Measurements from ENCODE around the gene ACAN. TPM values are rescaled to one million over a fixed set of nuclear protein-coding genes. Genes with fewer than 3 reads are reported as not detected.

The ACAN gene
- total RNA-seq, 1 donor from 2014 or later = 176 TPM

DNA sequence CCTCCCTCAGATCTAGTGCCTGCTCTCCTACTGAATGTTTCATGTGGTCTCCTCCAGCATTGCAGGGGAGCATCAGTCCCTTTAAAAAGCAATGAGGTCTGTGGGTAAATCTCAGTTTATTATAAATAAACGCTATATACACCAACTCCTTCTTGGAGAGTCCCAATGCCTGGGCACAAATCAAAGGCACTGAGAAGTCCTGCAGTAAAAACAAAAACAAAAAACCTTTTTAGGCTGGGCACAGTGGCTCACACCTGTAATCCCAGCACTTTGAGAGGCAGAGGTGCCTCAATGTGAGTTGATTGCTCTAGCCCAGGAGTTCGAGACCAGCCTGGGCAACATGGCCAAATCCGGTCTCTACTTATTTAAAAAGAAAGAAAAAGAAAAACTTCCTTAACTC, 45.0 kb downstream of the ACAN start:
- Mint-ChIP-seq H3K4me1 (ENCODE audit: low read depth) (no peaks in the 10 kb centered on the region), H3K27ac (ENCODE audit: unreplicated experiment) (no peak overlapping the region)

GRCh38 chr15:88849376-88850072, 46.3 kb downstream of the ACAN start:
- H3K4me3 Mint-ChIP-seq (ENCODE audit: unreplicated experiment) = no peak overlapping the region
- peaks cover 4% of the 10 kb centered on the region for H3K27me3 Mint-ChIP-seq (ENCODE audit: low read depth)
- no peak for DNase-seq (ENCODE audit: low spot score)
- TF ChIP-seq, protein P1, sequence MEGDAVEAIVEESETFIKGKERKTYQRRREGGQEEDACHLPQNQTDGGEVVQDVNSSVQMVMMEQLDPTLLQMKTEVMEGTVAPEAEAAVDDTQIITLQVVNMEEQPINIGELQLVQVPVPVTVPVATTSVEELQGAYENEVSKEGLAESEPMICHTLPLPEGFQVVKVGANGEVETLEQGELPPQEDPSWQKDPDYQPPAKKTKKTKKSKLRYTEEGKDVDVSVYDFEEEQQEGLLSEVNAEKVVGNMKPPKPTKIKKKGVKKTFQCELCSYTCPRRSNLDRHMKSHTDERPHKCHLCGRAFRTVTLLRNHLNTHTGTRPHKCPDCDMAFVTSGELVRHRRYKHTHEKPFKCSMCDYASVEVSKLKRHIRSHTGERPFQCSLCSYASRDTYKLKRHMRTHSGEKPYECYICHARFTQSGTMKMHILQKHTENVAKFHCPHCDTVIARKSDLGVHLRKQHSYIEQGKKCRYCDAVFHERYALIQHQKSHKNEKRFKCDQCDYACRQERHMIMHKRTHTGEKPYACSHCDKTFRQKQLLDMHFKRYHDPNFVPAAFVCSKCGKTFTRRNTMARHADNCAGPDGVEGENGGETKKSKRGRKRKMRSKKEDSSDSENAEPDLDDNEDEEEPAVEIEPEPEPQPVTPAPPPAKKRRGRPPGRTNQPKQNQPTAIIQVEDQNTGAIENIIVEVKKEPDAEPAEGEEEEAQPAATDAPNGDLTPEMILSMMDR (IDR thresholded peaks at IDR 0.05) = no peak
- H3K27ac Mint-ChIP-seq (ENCODE audit: unreplicated experiment) = no peak overlapping the region
- H3K9me3 Mint-ChIP-seq (ENCODE audit: low read depth) = no peaks in the 10 kb centered on the region
- H3K36me3 Mint-ChIP-seq (ENCODE audit: low read depth) = peaks cover 32% of the 10 kb centered on the region
- no peaks in the 10 kb centered on the region for H3K4me1 Mint-ChIP-seq (ENCODE audit: low read depth)

More for the DNA sequence above, 45.0 kb downstream of the ACAN start:
- TF ChIP-seq, protein P1 (IDR thresholded peaks at IDR 0.05) = no peak
- Mint-ChIP-seq H3K27me3 (ENCODE audit: low read depth) (peaks cover 3% of the 10 kb centered on the region), H3K36me3 (ENCODE audit: low read depth) (peaks cover 32% of the 10 kb centered on the region), H3K4me3 (ENCODE audit: unreplicated experiment) (no peak overlapping the region), H3K9me3 (ENCODE audit: low read depth) (no peaks in the 10 kb centered on the region)
- DNase-seq (ENCODE audit: low spot score) = no peak

DNA sequence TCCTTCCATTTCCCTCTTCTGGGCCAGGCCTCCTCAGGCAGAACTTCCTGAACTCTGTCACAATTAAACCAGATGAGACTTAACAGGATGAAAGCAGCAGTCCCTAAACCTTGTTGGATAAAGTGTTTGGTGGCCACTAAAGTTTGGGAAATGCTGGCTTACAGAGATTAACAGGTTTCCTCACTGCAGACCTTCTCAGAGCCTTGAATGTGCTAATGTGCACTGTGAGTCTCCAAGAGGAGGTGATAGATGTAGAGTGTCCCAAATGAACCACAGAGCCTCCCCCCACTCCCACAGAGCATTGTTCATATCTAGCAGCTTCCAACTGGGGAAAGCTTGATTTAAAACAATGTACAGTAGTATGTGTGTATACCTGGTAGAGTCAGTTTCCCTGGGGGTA, 49.2 kb downstream of the ACAN start:
- peaks cover 31% of the 10 kb centered on the region for H3K36me3 Mint-ChIP-seq (ENCODE audit: low read depth)
- no peaks in the 10 kb centered on the region for H3K4me1 Mint-ChIP-seq (ENCODE audit: low read depth)
- H3K27me3 Mint-ChIP-seq (ENCODE audit: low read depth) = peaks cover 7% of the 10 kb centered on the region
- TF ChIP-seq, protein P1 (IDR thresholded peaks at IDR 0.05) = no peak
- H3K27ac Mint-ChIP-seq (ENCODE audit: unreplicated experiment) = no peak overlapping the region
- no peak for DNase-seq (ENCODE audit: low spot score)
- no peaks in the 10 kb centered on the region for H3K9me3 Mint-ChIP-seq (ENCODE audit: low read depth)
- no peak overlapping the region for H3K4me3 Mint-ChIP-seq (ENCODE audit: unreplicated experiment)

GRCh38 chr15:88858934-88859333, 55.7 kb downstream of the ACAN start:
- peak; percentile 71 for DNase-seq (ENCODE audit: low spot score)
- Mint-ChIP-seq H3K36me3 (ENCODE audit: low read depth) (peaks cover 21% of the 10 kb centered on the region), H3K9me3 (ENCODE audit: low read depth) (peaks cover 3% of the 10 kb centered on the region)

DNA sequence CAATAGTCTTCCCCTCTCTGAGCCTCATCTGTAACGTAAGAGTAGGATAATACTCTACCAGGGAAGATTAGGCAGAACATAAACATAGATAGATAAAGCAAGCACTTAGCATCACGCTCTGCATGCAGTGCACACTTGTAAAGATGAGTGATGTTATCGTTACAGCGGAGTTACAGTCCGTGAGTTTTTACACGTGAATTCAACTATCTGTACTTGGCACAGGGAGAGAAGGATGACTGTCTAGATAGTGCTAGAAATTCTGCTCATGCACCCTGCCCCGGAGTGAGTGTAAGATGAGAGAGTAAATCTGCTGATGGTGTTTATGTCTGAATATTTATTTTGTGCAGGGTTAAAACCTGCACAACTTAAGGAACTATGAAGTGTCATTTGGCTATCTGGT, 56.3 kb downstream of the ACAN start:
- TF ChIP-seq, protein P1 (IDR thresholded peaks at IDR 0.05) = no peak
- Mint-ChIP-seq H3K36me3 (ENCODE audit: low read depth) (peaks cover 20% of the 10 kb centered on the region), H3K27ac (ENCODE audit: unreplicated experiment) (no peak overlapping the region), H3K9me3 (ENCODE audit: low read depth) (peaks cover 3% of the 10 kb centered on the region), H3K4me3 (ENCODE audit: unreplicated experiment) (no peak overlapping the region), H3K27me3 (ENCODE audit: low read depth) (peaks cover 2% of the 10 kb centered on the region), H3K4me1 (ENCODE audit: low read depth) (no peaks in the 10 kb centered on the region)
- no peak for DNase-seq (ENCODE audit: low spot score)

More at GRCh38 chr15:88858934-88859333, 55.7 kb downstream of the ACAN start:
- no peak overlapping the region for H3K4me3 Mint-ChIP-seq (ENCODE audit: unreplicated experiment)
- H3K27ac Mint-ChIP-seq (ENCODE audit: unreplicated experiment) = no peak overlapping the region
- H3K27me3 Mint-ChIP-seq (ENCODE audit: low read depth) = peaks cover 2% of the 10 kb centered on the region
- TF ChIP-seq, protein P1 (IDR thresholded peaks at IDR 0.05) = no peak
- H3K4me1 Mint-ChIP-seq (ENCODE audit: low read depth) = no peaks in the 10 kb centered on the region
